BE2C (cell line): ENCODE results near the gene KDM2B.
A peak's percentile ranks its signal among the peaks of the same experiment; 100 is the strongest.
"Not testable (repeated sequence)": the region's sequence is repeated elsewhere in the genome, so short reads cannot be mapped to it uniquely, and the experiment has no call there.

ENCODE experiments used
- DNase-seq: peaks from one replicate; pipeline ENCODE4 v3.0.0-alpha.2; 2020
- H3K27me3 ChIP-seq: fragments of 250-450 bp; sonication (Bioruptor Pico); 2 replicates; pipeline ENCODE4 v1.5.1; 2020; ENCODE audit warnings: mild to moderate bottlenecking
- H3K36me3 ChIP-seq: fragments of 250-450 bp; sonication (Bioruptor Pico); 2 replicates; pipeline ENCODE4 v1.5.1; 2020; ENCODE audit warnings: mild to moderate bottlenecking
- H3K4me1 ChIP-seq: fragments of 250-450 bp; sonication (Bioruptor Pico); 2 replicates; pipeline ENCODE4 v1.5.1; 2020
- H3K4me3 ChIP-seq: 2 replicates; pipeline ENCODE4 v1.5.1; 2011; ENCODE audit warnings: low read depth, low read length
- H3K9me3 ChIP-seq: fragments of 250-450 bp; sonication (Bioruptor Pico); 2 replicates; pipeline ENCODE4 v1.5.1; 2020
- TF ChIP-seq, protein P1 (sequence below): IDR thresholded peaks from 2 replicates; pipeline ENCODE4 v1.5.1; 2012; ENCODE audit warnings: mild to moderate bottlenecking, low read depth, low read length

KDM2B gene

GRCh38 chr12:121398355-121398754 lies 182.5 kb downstream of the KDM2B start:
- Histone ChIP-seq H3K4me3 (no peak overlapping the region), H3K9me3 (no peaks in the 10 kb centered on the region), H3K27me3 (no peaks in the 10 kb centered on the region), H3K36me3 (peaks cover 4% of the 10 kb centered on the region; the same call in 1 of the 2 replicates), H3K4me1 (no peaks in the 10 kb centered on the region; the same call in 1 of the 2 replicates)
- TF ChIP-seq, protein P1, sequence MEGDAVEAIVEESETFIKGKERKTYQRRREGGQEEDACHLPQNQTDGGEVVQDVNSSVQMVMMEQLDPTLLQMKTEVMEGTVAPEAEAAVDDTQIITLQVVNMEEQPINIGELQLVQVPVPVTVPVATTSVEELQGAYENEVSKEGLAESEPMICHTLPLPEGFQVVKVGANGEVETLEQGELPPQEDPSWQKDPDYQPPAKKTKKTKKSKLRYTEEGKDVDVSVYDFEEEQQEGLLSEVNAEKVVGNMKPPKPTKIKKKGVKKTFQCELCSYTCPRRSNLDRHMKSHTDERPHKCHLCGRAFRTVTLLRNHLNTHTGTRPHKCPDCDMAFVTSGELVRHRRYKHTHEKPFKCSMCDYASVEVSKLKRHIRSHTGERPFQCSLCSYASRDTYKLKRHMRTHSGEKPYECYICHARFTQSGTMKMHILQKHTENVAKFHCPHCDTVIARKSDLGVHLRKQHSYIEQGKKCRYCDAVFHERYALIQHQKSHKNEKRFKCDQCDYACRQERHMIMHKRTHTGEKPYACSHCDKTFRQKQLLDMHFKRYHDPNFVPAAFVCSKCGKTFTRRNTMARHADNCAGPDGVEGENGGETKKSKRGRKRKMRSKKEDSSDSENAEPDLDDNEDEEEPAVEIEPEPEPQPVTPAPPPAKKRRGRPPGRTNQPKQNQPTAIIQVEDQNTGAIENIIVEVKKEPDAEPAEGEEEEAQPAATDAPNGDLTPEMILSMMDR, result no peak
- no peak for DNase-seq

DNA sequence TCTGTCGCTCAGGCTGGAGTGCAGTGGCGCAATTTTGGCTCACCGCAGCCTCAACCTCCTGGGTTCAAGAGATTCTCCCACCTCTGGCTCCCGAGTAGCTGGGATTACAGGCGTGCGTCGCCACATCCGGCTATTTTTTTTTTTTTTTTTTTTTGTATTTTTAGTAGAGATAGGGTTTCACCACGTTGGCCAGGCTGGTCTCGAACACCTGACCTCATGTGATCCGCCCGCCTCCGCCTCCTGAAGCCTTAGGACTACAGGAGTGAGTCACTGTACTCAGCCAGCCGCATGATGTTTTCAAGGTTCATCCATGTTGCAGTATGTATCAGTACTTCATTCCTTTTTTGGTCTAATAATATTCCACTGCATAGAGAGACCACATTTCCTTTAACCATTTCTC lies 183.3 kb downstream of the KDM2B start:
- TF ChIP-seq, protein P1, result no peak

GRCh38 chr12:121392325-121392716 lies 188.5 kb downstream of the KDM2B start:
- Histone ChIP-seq H3K4me1 (peaks cover 8% of the 10 kb centered on the region), H3K27me3 (no peaks in the 10 kb centered on the region), H3K4me3 (peak overlapping the region; percentile 42), H3K9me3 (no peaks in the 10 kb centered on the region), H3K36me3 (no peaks in the 10 kb centered on the region)
- no peak for DNase-seq
- TF ChIP-seq, protein P1, result no peak

More for the DNA sequence above, 183.3 kb downstream of the KDM2B start:
- Histone ChIP-seq H3K9me3 (no peaks in the 10 kb centered on the region), H3K4me3 (no peak overlapping the region), H3K4me1 (peaks cover under 1% of the 10 kb centered on the region; the same call in 1 of the 2 replicates), H3K27me3 (no peaks in the 10 kb centered on the region), H3K36me3 (no peaks in the 10 kb centered on the region)
- no peak for DNase-seq

DNA sequence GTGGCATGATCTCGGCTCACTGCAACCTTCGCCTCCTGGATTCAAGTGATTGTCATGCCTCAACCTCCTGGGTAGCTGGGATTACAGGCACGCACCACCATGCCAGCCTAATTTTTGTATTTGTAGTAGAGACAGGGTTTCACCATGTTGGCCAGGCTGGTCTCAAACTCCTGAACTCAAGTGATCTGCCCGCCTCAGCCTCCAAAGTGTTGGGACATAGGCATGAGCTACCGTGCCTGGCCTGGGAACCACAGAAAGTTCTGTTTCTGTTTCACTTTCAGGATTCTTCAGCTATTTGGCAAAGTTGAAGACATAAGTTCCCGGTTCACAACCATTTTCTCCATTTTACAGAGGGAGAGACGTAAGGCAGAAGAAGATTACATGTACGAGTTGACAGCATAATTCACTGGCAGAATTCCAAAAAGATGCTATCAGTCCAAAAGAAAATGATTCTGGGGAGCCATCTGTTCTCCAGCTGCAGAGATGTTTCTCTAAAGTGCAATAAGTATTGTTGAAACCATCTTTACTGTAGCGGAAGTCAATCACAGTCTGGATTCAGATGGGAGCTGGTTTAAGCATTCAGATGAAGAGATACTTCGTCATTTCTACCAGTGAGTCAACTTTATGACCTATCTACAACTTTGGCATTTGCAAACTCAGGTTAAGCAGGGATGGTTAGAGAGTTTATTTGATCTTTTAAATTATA lies 189.1 kb downstream of the KDM2B start:
- Histone ChIP-seq H3K4me3 (peak overlapping the region; percentile 42), H3K27me3 (no peaks in the 10 kb centered on the region), H3K36me3 (no peaks in the 10 kb centered on the region), H3K4me1 (peaks cover 8% of the 10 kb centered on the region), H3K9me3 (no peaks in the 10 kb centered on the region)
- peak; percentile 62 for DNase-seq
- TF ChIP-seq, protein P1, result no peak

- no peaks in the 10 kb centered on the region for H3K27me3 ChIP-seq
- H3K4me3 ChIP-seq, result no peak overlapping the region
- no peaks in the 10 kb centered on the region for H3K9me3 ChIP-seq
- peaks cover 8% of the 10 kb centered on the region for H3K4me1 ChIP-seq
- H3K36me3 ChIP-seq, result no peaks in the 10 kb centered on the region
- no peak for DNase-seq
- TF ChIP-seq, protein P1, result no peak
Observed at GRCh38 chr12:121390856-121391255, 190.0 kb downstream of the KDM2B start.

DNA sequence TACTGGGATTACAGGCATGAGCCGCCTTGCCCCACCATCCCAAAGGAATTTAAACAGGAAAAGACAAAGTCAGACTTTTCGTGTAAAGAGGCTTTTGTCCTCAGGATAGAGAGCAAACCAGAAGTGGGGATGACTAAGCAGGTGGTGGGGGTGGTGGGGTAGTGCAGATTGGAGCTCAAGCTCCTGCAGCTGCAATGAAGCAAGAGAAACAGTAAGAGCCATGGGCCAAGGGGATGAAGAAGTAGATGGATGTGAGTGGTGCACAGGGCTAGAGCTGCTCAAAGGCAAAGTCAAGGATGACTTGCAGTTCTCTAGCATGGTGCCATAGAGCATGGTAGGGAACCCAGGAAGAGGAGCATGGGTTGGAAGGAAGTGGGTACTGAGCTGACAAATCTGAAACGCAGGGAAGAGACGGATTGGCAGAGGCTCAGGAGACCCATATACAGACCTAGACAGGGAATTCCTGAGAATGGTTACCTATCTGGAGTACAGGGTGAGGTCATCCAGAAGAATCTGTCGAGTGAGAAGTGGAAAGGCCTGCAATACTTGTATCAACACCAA lies 192.3 kb downstream of the KDM2B start:
- no peak for DNase-seq
- Histone ChIP-seq H3K36me3 (no peaks in the 10 kb centered on the region; the same call in 1 of the 2 replicates), H3K9me3 (no peaks in the 10 kb centered on the region), H3K27me3 (no peaks in the 10 kb centered on the region), H3K4me3 (no peak overlapping the region), H3K4me1 (peaks cover 8% of the 10 kb centered on the region)
- TF ChIP-seq, protein P1, result no peak

GRCh38 chr12:121384891-121385290 lies 195.9 kb downstream of the KDM2B start:
- H3K9me3 ChIP-seq, H3K36me3 ChIP-seq, DNase-seq, H3K4me3 ChIP-seq, H3K4me1 ChIP-seq, H3K27me3 ChIP-seq: not testable (repeated sequence)
